Astrocyte (in vitro differentiated cells and primary cell): Measurements from ENCODE around the gene MIA3.

ENCODE experiments used
- EZH2 ChIP-seq: IDR thresholded peaks from 2 replicates; pipeline ENCODE4 v1.6.1; 2012; ENCODE audit warnings: mild to moderate bottlenecking, low read length, inconsistent platforms; ENCODE audit not compliant: insufficient read depth
- TF ChIP-seq, protein P1 (sequence below): IDR thresholded peaks from 2 replicates; pipeline ENCODE4 v1.5.1; 2011; ENCODE audit warnings: low read depth, mild to moderate bottlenecking, inconsistent platforms, low read length, moderate library complexity; ENCODE audit not compliant: insufficient read depth

DNA sequence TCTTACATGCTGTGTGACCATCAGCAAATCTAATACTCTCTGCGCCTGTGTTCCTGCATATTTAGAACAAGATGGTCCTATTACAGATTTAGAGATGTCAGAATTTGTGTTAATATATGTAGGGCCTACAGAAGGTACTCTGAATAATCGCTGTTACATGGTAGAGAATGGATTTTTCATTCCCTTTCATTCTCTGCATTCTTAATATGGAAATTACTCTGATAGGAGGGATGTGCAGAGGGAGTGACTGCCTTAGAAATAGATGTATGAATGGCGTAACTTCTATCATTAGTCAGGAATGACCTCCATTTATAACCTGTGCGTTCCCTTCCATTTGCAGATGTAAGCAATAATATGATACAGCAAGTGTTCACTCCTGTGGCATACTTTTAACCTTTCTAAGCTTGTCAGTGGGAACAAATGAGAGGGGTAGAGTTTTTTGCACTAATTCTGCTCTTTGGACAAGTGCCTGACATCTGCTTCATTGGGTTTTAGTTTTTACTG, 45.6 kb downstream of the MIA3 start:
- TF ChIP-seq, protein P1, sequence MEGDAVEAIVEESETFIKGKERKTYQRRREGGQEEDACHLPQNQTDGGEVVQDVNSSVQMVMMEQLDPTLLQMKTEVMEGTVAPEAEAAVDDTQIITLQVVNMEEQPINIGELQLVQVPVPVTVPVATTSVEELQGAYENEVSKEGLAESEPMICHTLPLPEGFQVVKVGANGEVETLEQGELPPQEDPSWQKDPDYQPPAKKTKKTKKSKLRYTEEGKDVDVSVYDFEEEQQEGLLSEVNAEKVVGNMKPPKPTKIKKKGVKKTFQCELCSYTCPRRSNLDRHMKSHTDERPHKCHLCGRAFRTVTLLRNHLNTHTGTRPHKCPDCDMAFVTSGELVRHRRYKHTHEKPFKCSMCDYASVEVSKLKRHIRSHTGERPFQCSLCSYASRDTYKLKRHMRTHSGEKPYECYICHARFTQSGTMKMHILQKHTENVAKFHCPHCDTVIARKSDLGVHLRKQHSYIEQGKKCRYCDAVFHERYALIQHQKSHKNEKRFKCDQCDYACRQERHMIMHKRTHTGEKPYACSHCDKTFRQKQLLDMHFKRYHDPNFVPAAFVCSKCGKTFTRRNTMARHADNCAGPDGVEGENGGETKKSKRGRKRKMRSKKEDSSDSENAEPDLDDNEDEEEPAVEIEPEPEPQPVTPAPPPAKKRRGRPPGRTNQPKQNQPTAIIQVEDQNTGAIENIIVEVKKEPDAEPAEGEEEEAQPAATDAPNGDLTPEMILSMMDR, result no peak
- TF ChIP-seq EZH2, result no peak
